Measurements from ENCODE around the gene PSORS1C2.

- TF ChIP-seq CTCF (IDR thresholded peaks at IDR 0.05) (no peak), POLR2A (IDR thresholded peaks at IDR 0.05) (no peak)
Observed at GRCh38 chr6:31179896-31180295, 41.0 kb upstream of the PSORS1C2 start.
